Measurements from ENCODE around the gene GCAT. TPM values are rescaled to one million over a fixed set of nuclear protein-coding genes. Genes with fewer than 3 reads are reported as not detected.

Gene GCAT
- total and polyA plus RNA-seq, 9 of the 15 experiments (the other 6 are each of a cell fraction or from before 2014, with no cell fraction given), result 1.9 to 69.9 (median 26.4) TPM

- no peak for FAIRE-seq
- in situ Hi-C loops (cut with MboI), result loop anchor here (5.0 kb wide), 1 partner anchor 143 kb away; no protein-coding TSS in a partner anchor
- no TSS peak for BruUV-seq (replicated peaks)
Measured at GRCh38 chr22:37819105-37819433, 11.3 kb downstream of the GCAT start.

More at GRCh38 chr22:37819105-37819433, 11.3 kb downstream of the GCAT start:
- Histone ChIP-seq H3K4me2 (ENCODE audit: insufficient read depth, low read length) (no peak overlapping the region), H3K4me1 (replicated peaks in 1 of 2; ENCODE audit: control insufficient read depth in 2 of 2, insufficient read depth in 2 of 2, low read length in 2 of 2) (peaks cover 7 to 23% of the 10 kb centered on the region in 2 experiments; a peak in 4 of 5 replicates), H4K20me1 (replicated peaks; ENCODE audit: control insufficient read depth, insufficient read depth, low read length) (no peaks in the 10 kb centered on the region), H3K79me2 (ENCODE audit: control insufficient read depth, insufficient read depth, low read length) (no peaks in the 10 kb centered on the region), H3K27ac (ENCODE audit: extremely low read depth, low read depth, low read length) (no peak overlapping the region), H3K9me1 (ENCODE audit: control insufficient read depth, insufficient read depth, low read length) (no peaks in the 10 kb centered on the region), H3K4me3 (no peak overlapping the region), H3K9me3 (replicated peaks; ENCODE audit: control insufficient read depth, insufficient read depth, low read depth, low read length) (no peaks in the 10 kb centered on the region), H3K36me3 (ENCODE audit: control insufficient read depth, insufficient read depth, low read length) (peaks cover 30% of the 10 kb centered on the region; the same call in 2 of the 3 replicates), H2AFZ (ENCODE audit: low read depth, low read length) (no peak overlapping the region), H3K9ac (ENCODE audit: insufficient read depth in 1 of 2, low read depth in 2 of 2, low read length in 2 of 2) (no peak overlapping the region), H3K27me3 (ENCODE audit: control insufficient read depth in 2 of 2, insufficient read depth in 2 of 2, low read length in 2 of 2) (no peaks in the 10 kb centered on the region)
- intact Hi-C loops (cut with micrococcal nuclease), result no loop called here
- WGBS (ENCODE audit: insufficient coverage, low coverage, missing lambda C conversion rate), result 88% methylated on average over 7 of the region's 14 CpGs
- ChIA-PET POLR2A (interaction anchor here (1.1 to 5.0 kb wide), 4 partner anchors 8 to 39 kb away, joined by 3 to 34 read pairs (median 6); partner anchors contain the start of gene GCAT), CTCF (ENCODE audit: low intra/inter-chr PET ratio) (interaction anchor here (2.1 kb wide), 1 partner anchor 45 kb away, joined by 9 read pairs; no protein-coding TSS in a partner anchor)
- TF ChIP-seq, protein P1, sequence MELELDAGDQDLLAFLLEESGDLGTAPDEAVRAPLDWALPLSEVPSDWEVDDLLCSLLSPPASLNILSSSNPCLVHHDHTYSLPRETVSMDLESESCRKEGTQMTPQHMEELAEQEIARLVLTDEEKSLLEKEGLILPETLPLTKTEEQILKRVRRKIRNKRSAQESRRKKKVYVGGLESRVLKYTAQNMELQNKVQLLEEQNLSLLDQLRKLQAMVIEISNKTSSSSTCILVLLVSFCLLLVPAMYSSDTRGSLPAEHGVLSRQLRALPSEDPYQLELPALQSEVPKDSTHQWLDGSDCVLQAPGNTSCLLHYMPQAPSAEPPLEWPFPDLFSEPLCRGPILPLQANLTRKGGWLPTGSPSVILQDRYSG (tag; conservative IDR thresholded peaks at IDR 0.05; ENCODE audit: low read depth), result no peak
- TF ChIP-seq ZNF232 (CRISPR knock-in tag; IDR thresholded peaks at IDR 0.05) (no peak), CBFA2T3 (IDR thresholded peaks at IDR 0.05) (no peak), NFE2L1 (tag; IDR thresholded peaks at IDR 0.05; ENCODE audit: borderline replicate concordance, low read depth) (no peak), CBX3 (IDR thresholded peaks at IDR 0.05; ENCODE audit: borderline replicate concordance in 1 of 2, low read length in 2 of 2) (no peak), SAFB2 (IDR thresholded peaks at IDR 0.05; ENCODE audit: borderline replicate concordance, low read depth, low read length, severe bottlenecking) (no peak), ZNF197 (CRISPR knock-in tag; IDR thresholded peaks at IDR 0.05; ENCODE audit: low read depth) (no peak)
- TF ChIP-seq, protein P2, sequence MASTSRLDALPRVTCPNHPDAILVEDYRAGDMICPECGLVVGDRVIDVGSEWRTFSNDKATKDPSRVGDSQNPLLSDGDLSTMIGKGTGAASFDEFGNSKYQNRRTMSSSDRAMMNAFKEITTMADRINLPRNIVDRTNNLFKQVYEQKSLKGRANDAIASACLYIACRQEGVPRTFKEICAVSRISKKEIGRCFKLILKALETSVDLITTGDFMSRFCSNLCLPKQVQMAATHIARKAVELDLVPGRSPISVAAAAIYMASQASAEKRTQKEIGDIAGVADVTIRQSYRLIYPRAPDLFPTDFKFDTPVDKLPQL (IDR thresholded peaks at IDR 0.05; ENCODE audit: extremely low read depth, insufficient read length), result no peak
- TF ChIP-seq, protein P3, sequence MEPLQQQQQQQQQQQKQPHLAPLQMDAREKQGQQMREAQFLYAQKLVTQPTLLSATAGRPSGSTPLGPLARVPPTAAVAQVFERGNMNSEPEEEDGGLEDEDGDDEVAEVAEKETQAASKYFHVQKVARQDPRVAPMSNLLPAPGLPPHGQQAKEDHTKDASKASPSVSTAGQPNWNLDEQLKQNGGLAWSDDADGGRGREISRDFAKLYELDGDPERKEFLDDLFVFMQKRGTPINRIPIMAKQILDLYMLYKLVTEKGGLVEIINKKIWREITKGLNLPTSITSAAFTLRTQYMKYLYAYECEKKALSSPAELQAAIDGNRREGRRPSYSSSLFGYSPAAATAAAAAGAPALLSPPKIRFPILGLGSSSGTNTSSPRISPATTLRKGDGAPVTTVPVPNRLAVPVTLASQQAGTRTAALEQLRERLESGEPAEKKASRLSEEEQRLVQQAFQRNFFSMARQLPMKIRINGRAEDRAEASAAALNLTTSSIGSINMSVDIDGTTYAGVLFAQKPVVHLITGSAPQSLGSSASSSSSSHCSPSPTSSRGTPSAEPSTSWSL (CRISPR knock-in tag; IDR thresholded peaks at IDR 0.05; ENCODE audit: borderline replicate concordance), result no peak
- DNase-seq (ENCODE audit: extremely low read depth in 1 of 4, low spot score in 3 of 4), result no peak
- no peak for ATAC-seq
